GM23338 (cell line): ENCODE data around the gene IRAK1BP1.

Source experiments
- CREB1 ChIP-seq: fragments of 250-450 bp; sonication (Bioruptor Pico); IDR thresholded peaks from 2 replicates; pipeline ENCODE4 v1.5.0; 2020; ENCODE audit warnings: low read depth, mild to moderate bottlenecking, moderate library complexity
- EZH2 ChIP-seq: fragments of 200-600 bp; sonication (generic); IDR thresholded peaks from one replicate; pipeline ENCODE4 v1.8.0; 2017; ENCODE audit warnings: antibody characterized with exemption, mild to moderate bottlenecking, low read depth; ENCODE audit not compliant: unreplicated experiment
- EZH2phosphoT487 ChIP-seq: fragments of 200-600 bp; sonication (generic); IDR thresholded peaks from one replicate; pipeline ENCODE4 v1.8.1; 2018; ENCODE audit warnings: antibody characterized with exemption; ENCODE audit not compliant: unreplicated experiment
- JUNB ChIP-seq: IDR thresholded peaks from one replicate; pipeline ENCODE4 v1.6.1; 2016; ENCODE audit warnings: antibody characterized with exemption; ENCODE audit not compliant: unreplicated experiment
- POLR2AphosphoS5 ChIP-seq: IDR thresholded peaks from 2 replicates; pipeline ENCODE4 v1.6.1; 2016; ENCODE audit warnings: antibody characterized with exemption, low read depth
- STAT1 ChIP-seq: IDR thresholded peaks from one replicate; pipeline ENCODE4 v1.6.1; 2016; ENCODE audit warnings: antibody characterized with exemption; ENCODE audit not compliant: unreplicated experiment
- ZNF114 ChIP-seq: fragments of 250-450 bp; sonication (Bioruptor Pico); IDR thresholded peaks from 2 replicates; pipeline ENCODE4 v1.5.0; 2020; ENCODE audit warnings: mild to moderate bottlenecking, moderate library complexity
- ZNF331 ChIP-seq: fragments of 250-450 bp; sonication (Bioruptor Pico); IDR thresholded peaks from 2 replicates; pipeline ENCODE4 v1.5.0; 2020; ENCODE audit warnings: low read depth, mild to moderate bottlenecking, moderate library complexity
- TF ChIP-seq, protein P1 (sequence below), 2 experiments: fragments of 200-600 bp in 1 of 2; sonication (generic) in 1 of 2; conservative IDR thresholded peaks; 2 replicates each; pipeline versions ENCODE4 v1.5.1 to v1.6.1; 2016 to 2017; ENCODE audit warnings: antibody characterized with exemption in 2 of 2, low read depth in 2 of 2, mild to moderate bottlenecking in 2 of 2, moderate library complexity in 1 of 2
- TF ChIP-seq, protein P2 (sequence below): IDR thresholded peaks from one replicate; pipeline ENCODE4 v1.6.1; 2018; ENCODE audit warnings: antibody characterized with exemption; ENCODE audit not compliant: unreplicated experiment

DNA sequence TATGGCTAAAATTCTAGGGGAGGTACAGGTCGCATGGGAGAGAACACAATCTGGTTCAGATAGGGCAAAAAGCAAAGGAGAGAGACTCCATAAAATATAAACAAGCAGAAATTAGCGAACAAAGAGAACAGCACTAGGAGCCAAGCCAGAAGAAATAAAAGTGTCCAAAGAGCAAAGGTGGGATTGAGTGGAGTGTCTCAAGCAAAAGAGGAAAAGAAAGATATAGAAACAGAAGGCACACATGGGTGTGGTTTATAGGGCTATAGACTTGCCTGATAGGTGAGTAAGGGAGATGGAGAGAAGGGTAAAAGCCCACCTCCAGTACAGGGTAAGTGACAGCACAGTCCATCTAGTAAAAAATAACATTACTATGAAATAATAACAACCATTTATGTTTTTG is 36.5 kb upstream of the IRAK1BP1 start:
- TF ChIP-seq, protein P1, sequence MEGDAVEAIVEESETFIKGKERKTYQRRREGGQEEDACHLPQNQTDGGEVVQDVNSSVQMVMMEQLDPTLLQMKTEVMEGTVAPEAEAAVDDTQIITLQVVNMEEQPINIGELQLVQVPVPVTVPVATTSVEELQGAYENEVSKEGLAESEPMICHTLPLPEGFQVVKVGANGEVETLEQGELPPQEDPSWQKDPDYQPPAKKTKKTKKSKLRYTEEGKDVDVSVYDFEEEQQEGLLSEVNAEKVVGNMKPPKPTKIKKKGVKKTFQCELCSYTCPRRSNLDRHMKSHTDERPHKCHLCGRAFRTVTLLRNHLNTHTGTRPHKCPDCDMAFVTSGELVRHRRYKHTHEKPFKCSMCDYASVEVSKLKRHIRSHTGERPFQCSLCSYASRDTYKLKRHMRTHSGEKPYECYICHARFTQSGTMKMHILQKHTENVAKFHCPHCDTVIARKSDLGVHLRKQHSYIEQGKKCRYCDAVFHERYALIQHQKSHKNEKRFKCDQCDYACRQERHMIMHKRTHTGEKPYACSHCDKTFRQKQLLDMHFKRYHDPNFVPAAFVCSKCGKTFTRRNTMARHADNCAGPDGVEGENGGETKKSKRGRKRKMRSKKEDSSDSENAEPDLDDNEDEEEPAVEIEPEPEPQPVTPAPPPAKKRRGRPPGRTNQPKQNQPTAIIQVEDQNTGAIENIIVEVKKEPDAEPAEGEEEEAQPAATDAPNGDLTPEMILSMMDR (conservative IDR thresholded peaks at IDR 0.05; ENCODE audit: low read depth in 2 of 2), result no peak
- TF ChIP-seq POLR2AphosphoS5, result no peak
- TF ChIP-seq CREB1, result no peak
- TF ChIP-seq EZH2, result no peak
- TF ChIP-seq EZH2phosphoT487, result no peak
- TF ChIP-seq, protein P2, sequence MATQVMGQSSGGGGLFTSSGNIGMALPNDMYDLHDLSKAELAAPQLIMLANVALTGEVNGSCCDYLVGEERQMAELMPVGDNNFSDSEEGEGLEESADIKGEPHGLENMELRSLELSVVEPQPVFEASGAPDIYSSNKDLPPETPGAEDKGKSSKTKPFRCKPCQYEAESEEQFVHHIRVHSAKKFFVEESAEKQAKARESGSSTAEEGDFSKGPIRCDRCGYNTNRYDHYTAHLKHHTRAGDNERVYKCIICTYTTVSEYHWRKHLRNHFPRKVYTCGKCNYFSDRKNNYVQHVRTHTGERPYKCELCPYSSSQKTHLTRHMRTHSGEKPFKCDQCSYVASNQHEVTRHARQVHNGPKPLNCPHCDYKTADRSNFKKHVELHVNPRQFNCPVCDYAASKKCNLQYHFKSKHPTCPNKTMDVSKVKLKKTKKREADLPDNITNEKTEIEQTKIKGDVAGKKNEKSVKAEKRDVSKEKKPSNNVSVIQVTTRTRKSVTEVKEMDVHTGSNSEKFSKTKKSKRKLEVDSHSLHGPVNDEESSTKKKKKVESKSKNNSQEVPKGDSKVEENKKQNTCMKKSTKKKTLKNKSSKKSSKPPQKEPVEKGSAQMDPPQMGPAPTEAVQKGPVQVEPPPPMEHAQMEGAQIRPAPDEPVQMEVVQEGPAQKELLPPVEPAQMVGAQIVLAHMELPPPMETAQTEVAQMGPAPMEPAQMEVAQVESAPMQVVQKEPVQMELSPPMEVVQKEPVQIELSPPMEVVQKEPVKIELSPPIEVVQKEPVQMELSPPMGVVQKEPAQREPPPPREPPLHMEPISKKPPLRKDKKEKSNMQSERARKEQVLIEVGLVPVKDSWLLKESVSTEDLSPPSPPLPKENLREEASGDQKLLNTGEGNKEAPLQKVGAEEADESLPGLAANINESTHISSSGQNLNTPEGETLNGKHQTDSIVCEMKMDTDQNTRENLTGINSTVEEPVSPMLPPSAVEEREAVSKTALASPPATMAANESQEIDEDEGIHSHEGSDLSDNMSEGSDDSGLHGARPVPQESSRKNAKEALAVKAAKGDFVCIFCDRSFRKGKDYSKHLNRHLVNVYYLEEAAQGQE, result no peak
- TF ChIP-seq STAT1, result no peak
- no peak for TF ChIP-seq ZNF331
- no peak for TF ChIP-seq JUNB
- TF ChIP-seq ZNF114 (CRISPR knock-in tag), result no peak
